Measurements from ENCODE around the gene SPINDOC.
A peak's percentile ranks its signal among the peaks of the same experiment; 100 is the strongest.
"Not testable (repeated sequence)": the region's sequence is repeated elsewhere in the genome, so short reads cannot be mapped to it uniquely, and the experiment has no call there.

The SPINDOC gene

DNA sequence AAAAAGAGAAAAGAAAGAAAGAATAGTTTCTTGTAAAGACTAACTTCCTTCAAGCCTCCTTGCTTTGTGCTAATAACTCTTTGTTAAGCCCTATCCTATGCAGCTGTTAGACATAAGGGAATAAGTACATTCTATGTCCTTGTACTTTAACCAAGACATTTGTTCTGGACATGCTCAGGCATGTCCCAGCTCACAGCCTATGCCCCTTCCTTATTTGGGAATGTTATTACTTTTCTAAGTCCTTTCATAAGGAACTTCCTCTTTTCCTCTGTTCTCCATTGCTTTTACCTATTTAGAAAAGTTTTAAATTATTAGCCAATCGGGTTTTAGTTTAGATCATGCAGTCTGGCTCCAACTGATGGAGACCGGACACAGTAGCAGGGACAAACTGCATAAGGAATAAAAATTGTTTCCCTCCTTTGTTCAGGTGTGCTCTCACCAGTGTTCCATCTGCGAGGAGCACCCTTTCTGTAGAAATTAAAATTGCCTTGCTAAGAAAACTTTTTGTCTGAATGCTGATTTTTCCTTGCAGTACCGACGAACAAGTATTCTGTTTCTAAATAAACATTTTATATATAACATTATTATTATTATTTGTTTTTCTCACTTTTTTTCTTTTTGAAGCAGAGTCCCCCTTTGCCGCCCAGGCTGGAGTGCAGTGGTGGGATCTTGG is 21.6 kb upstream of the SPINDOC start:
- no peak for DNase-seq

DNA sequence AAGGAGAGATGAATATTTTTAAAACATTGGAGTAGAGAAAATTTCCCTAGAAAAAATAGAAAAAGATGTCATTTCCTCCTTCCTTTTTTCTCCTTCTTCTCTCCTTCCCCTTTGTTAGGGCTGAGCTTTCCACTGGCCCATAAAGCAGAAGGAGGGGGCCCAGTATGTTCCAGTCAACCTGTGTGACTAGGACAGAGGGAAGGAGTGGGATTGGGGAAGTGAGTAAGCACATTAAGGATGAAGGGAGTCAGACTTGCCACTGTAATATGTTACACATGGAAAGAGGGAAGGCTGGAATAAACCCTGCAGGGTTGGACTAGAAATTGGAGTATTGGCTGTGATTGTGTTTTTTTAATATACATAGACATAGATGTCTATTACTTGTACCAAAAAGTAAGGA is 20.1 kb upstream of the SPINDOC start:
- DNase-seq = no peak

DNA sequence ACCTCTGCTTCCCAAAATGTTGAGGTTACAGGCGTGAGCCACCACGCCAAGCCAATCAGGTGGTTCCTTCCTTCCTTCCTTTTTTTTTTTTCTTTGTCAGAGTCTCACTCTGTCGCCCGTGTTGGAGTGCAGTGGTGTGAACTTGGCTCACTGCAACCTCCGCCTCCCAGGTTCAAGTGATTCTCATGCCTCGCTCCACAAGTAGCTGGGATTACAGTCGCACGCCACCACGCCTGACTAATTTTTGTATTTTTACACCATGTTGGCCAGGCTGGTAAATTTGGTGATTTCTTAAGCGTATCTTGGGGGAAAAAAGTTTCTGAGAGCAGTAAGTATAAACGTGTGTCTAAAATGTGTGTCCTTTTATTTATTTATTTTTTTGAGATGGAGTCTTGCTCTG is 18.2 kb upstream of the SPINDOC start:
- no peak for DNase-seq

DNA sequence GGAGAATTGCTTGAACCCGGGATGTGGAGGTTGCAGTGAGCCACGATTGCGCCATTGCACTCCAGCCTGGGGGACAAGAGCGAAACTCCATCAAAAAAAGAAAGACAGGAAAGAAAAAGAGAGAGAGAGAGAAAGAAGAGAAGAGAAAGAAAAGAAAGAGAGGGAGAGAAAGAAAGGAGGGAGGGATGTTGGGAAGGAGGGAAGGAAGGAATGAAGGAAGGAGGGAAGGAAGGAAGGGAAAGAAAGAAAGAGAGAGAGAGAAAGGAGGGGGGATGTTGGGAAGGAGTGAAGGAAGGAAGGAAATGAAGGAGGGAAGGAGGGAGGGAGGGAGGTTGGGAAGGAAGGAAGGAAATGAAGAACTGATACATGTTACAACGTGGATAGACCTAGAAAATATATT is 12.3 kb upstream of the SPINDOC start:
- DNase-seq = no peak

DNA sequence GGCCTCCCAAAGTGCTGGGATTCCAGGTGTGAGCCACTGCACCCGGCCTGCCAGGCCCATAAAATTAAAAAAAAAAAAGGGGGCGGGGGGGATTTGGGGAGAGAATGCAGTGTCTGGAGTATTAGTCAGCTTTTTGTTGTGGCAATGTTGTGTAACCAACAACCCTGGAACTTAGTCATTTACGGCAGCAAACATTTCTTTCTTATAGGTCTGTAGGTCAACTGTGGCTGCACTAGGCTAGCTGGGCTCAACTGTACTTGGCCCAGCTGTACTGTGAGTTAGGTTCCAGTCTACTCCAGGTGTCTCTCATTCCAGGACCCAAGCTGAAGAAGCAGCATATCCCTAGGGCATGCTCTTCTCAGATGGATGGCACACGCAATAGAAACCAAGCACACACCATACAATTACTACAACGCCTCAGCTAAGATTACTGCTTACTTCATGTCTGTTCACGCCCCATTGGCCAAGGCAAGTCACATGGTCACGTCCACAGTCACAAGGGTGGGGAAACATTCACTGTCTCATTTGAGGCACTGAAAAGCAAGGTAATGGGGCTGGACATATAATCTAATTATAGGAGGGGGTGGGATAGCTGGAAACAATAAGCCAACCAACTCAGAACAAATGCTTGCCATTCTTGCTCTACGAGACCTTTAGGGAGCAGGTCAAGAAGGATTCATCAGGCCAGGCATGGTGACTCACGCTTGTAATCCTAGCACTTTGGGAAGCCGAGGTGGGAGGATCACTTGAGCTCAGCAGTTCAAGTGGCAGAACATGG is 10.4 kb upstream of the SPINDOC start:
- peak; percentile 37 for DNase-seq

DNA sequence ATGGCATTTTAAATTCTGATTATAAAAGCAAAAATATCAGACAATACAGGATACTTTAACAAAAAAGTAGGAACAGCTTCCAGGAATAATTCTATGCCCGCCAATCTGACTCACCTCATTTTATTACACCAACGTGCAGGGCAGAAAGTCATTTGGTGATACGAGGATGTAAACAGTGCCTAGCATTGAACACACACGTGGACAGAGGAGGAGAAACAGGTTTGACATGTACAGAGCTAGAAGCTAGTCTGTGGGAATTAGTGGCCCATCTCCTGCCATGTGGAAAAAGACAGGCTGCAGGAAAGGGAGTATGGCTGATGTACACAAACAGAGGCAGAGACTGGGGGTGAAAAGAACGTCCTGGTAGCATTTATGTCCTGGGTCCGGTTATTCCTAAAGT is 9.0 kb upstream of the SPINDOC start:
- DNase-seq = no peak

DNA sequence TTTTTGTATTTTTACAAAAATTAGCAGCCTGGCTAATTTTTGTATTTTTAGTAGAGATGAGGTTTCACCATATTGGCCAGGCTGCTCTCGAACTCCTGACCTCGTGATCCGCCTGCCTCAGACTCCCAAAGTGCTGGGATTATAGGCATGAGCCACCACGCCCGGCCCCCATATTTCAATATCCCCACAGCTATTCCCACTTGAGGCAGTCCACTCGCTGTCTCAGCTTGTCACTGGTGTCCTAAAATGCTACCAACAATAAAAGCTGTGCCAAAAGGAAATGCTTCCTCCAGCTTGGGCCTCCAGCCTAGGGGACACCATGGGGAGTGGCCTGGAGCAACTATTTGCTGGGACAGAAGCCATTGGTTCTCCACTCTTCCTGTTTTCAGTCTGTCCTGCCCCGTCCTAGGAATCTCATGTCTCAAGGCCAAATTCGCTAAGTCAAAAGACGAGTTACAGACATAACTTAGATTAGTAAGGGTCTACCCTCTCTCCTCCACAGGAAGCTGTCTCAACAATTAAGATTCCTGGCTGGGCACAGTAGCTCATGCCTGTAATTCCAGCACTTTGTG is 7.3 kb upstream of the SPINDOC start:
- no peak for DNase-seq

DNA sequence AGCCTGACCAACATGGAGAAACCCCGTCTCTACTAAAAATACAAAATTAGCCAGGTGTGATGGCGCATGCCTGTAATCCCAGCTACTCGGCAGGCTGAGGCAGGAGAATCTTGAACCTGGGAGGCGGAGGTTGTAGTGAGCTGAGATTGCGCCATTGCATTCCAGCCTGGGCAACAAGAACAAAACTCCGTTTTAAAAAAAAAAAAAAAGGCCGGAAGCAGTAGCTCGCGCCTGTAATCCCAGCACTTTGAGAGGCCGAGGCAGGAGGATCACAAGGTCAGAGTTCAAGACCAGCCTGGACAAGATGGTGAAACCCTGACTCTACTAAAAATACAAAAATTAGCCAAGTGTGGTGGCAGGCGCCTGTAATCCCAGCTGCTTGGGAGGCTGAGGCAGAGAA is 2.9 kb upstream of the SPINDOC start:
- DNase-seq = not testable (repeated sequence)

DNA sequence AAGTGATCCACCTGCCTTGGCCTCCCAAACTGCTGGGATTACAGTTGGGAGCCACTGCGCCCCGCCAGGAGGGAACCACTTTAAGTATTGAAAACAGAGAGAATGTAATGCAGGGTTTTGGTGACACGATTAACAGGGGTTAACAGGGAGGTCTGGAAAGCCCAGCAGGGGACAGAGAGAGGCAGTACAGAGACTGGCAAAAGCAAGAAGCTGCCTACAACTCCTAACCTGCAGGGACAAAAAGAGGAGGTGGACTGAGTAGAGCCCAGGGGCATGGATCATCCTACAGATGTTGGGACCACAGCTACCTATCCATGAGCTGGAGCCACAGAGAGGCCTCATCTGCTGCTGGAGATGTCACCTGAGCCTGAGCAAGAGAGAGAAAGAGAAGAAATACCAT is 1.7 kb upstream of the SPINDOC start:
- DNase-seq = no peak

DNA sequence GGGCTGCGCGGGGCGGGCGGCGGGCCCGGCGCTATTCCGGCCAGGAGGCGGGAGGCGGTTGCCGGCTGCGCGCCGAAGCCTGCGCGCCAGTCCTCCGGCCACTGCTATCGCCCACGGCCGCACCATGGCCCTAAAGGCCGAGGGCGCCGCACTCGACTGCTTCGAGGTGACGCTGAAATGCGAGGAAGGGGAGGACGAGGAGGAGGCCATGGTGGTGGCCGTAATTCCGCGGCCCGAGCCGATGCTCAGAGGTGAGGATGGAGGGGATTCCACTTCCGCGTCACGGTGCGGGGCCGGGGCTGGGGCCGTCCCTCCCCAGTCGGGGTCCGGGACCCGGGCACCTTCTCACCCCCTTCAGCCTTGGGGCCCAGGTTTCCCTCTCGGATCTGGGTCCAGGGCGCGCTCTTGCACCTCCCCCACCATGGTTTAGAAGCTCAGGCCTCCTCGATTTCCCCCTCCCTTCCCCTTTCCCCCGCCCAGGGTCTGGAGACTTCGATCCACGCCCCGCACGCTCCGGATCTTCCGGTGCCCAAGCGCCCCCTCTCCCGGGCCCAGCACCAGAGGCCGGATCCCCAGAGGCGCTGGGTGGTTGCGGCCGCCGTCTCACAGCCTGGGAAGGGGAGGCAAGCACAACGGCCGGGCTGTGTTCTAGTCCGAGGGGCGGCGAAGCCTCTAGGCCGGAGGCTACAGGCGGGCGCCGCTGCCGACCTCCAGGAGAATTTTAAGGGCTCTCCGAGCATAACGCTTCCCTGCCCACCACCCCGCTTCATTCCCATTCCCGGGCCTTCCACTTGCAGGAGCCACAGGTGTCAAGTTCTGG is 517 bp downstream of the SPINDOC start:
- peak; percentile 85 for DNase-seq

DNA sequence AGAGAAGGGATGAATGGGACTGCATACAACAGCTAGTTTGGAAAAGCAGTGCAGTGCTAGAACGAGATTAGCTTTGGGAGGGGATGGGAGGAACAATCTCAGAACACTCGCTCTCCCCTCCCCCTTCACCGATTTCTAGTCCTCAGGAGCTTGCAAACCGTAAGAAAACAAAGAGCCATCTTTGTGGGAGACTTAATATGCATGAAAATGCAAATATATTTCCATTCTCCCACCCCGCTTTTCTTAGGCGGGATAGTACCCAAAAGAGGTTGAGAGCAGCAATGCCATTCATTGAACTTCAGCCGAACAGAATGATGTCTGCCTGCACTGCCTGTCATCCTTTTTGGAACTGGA is 1.1 kb downstream of the SPINDOC start:
- no peak for DNase-seq

DNA sequence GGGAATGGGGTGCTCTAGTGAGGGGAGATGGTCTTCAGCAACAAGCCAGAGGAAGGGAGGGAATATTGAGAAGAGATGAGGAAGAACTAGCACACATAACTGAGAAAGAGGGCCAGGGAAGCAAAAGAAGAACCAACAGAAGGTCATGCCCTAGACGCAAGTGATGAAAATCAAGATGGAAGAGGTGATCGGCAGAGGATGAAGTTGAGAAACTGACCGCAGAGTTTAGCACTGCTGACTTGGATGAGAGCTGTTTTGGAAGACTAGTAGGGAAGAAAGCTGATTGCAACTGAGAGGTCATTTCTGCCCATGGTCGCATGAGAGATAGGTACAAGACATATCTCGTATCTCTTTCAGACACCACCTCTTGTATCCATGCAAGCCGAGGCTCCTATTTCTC is 2.9 kb downstream of the SPINDOC start:
- no peak for DNase-seq

DNA sequence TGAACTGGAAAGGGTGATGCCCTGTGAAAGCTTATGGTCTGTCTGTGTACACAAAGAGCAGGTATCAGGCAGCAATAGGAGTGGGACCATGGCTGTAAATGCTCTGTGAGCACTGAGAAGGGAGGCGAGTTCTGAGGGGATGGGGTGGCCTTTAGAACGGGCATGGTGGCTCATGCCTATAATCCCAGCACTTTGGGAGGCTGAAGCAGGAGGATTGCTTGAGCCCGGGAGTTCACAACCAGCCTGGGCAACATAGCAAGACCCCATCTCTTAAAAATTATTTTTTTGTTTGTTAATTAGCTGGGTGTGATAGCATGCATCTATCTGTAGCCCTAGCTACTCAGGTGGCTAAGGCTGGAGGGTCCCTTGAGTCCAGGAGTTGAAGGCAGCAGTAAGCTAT is 3.5 kb downstream of the SPINDOC start:
- no peak for DNase-seq

DNA sequence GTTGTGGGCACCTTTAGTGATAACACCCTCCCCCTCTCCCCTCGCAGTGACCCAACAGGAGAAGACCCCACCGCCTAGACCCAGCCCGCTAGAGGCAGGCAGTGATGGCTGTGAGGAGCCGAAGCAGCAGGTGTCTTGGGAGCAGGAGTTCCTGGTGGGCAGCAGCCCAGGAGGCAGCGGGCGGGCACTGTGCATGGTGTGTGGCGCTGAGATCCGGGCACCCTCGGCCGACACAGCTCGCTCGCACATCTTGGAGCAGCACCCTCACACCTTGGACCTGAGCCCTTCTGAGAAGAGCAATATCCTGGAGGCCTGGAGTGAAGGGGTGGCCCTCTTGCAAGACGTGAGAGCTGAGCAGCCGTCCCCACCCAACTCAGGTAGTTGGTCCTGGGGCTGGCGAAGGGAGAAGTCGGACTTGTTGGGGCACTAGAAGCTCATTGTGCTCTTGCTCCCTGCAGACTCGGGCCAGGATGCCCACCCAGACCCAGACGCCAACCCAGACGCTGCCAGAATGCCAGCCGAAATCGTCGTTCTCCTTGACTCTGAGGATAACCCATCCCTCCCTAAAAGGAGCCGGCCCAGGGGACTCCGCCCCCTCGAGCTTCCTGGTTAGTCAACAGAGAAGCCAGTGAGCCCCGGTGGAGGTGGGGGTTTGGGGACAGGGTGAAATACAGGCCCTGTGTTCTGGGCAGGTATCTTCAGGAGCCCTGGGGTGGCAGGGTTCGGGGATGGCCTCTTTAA is 4.7 kb downstream of the SPINDOC start:
- DNase-seq = no peak

DNA sequence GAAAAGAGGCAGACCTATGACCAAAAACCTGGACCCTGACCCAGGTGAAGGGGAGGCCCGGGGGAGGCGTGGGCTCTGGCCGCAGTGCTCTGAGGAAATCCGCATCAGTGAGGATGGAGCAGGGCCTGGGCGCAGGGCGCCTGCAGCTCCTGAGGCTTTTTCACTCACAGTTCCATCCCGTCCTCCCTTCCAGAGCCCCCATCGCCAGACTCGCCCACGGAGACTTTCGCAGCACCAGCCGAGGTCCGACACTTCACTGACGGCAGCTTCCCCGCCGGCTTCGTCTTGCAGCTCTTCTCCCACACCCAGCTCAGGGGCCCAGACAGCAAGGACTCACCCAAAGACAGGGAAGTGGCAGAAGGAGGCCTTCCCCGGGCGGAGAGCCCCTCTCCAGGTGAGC is 5.4 kb downstream of the SPINDOC start:
- DNase-seq = no peak

DNA sequence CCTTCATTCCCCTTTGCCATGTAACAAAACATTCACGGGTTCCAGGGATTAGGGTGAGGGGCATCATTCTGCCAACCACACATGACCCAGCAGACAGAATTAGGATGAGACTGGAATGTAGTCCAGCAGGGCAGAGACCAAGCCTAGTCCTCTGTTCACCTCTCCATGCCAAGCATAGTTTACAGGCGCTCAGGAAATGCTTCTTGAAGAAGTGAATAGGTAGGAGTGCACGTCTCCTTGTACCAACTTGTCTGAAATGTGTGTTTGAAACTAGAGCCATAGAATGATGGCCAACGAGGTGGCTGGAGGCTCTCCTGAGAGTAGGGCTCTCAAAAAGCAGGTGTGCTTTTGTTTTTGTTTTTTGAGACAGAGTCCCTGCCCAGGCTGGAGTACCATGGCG is 8.2 kb downstream of the SPINDOC start:
- no peak for DNase-seq

DNA sequence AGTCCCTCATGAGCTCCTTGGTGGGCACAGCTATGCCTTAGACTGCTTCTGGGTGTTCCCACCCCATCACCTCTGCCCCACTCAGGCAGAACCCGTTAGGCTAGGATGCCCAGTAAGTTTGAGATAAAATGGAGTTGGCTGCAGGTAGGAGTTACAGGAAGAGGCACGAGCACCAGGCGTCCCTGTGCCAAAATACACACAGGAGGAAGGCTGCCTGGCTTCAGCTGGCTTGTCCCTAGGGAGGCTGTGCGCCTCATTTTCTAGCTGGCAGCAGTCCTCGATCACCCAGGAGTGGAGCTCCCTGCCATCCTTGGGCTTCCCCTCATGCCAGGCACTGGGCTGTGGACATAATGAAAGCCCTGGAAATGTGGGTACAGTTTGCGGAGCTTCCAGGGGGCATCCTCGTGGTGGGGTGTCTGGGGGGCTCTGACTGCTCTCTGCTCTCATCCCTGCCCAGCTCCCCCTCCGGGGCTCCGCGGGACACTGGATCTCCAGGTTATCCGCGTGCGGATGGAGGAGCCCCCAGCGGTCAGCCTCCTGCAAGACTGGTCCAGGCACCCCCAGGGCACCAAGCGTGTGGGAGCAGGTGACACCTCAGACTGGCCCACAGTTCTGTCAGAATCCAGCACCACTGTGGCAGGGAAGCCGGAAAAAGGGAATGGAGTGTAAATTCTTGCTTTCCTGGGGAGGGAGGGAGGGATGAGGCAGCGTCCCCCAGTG is 13.4 kb downstream of the SPINDOC start:
- DNase-seq = no peak

DNA sequence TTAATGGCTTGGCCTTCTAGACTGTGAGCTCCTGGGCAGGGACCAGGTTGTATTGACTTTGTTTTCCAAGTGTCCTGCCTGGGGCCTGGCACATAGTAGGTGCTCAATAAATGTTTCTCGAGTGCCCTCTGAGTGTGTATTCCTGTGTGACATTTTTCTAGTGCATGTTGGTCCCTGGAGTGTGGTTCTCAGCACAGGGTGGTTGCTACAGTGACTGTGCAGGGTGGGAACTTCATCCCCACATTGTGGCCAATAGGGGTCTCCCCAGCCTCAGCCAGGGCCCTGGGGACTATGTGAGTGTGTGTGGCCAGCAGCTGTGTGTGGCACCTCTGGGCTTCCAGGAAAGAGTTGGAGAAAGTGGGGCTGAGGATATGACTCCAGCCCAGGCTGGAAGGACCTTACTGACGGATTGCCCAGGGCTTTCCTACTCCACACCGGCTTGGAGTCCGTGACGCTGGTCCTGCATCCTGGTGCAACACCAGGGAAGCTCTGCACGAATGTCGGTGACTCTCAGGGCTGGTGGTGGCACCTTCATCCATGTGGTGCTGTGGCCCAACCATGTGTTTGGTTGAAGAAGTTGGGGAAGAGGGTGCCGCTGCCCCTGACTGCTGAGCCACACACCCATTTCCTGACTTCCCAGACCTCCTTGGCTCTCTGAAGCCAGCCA is 16.7 kb downstream of the SPINDOC start:
- peak; percentile 73 for DNase-seq

DNA sequence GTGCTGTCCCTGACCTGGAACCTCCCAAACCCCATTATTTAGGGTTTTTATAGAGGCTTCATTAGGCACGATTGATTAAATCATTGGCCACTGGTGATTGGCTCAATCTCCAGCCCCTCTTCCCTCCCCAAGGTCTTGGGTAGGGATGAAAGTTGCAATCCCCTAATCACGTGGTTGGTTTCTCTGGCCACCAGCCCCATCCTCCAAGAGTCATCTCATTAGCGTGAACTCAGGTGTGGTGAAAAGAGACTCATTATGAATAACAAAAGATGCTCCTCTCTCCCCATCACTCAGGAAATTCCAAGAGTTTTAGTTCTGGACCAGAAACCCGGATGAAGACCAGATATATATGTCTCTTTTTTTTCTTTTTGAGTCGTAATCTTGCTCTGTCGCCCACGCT is 18.1 kb downstream of the SPINDOC start:
- no peak for DNase-seq

DNA sequence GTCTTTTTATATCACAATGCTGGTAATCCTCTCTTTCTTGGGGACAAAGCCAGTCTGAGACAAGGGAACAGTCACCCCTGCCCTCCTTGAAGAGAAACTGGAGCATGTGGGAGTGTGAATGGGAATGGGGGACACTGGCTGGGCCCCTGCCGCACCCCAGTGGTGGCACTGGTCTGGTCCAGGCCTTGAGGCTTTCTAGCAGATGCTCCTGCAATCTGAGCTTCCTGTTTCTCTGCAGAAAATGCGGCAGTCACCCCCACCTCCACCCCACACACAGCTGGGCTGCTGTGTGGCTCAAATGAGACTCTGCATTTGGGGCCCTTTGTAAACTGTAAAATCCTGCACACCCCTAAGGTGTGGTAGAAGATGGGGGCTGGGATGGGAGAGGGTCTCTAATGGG is 19.1 kb downstream of the SPINDOC start:
- no peak for DNase-seq

DNA sequence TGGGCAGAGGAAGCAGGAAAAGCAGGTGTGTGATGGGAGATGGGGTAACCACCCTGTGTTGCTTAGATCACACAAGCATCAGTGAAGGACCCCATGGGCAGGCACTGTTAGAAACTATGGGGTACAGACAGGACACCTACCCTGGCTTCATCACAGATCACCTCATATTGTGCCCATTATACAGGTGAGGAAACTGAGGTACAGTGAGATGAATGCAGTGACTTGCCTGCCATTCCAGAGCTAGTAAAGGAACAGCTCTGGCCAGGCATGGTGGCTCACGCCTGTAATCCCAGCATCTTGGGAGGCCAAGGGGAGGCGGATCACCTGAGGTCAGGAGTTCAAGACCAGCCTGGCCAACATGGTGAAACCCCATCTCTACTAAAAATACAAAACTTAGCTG is 19.8 kb downstream of the SPINDOC start:
- no peak for DNase-seq
